ENCODE measurements around the gene PHF13. TPM values are rescaled to one million over a fixed set of nuclear protein-coding genes. Genes with fewer than 3 reads are reported as not detected.

PHF13 gene
- total and polyA plus RNA-seq, 10 of the 15 experiments (the other 5 are each of a cell fraction or from before 2014, with no cell fraction given): 0.87 to 15.4 (median 5.1) TPM

GRCh38 chr1:6603915-6604558, 9.5 kb upstream of the PHF13 start:
- DNase-seq (ENCODE audit: low read depth, low spot score) (no peak), ATAC-seq (no peak), FAIRE-seq (no peak)
- SMC1A ChIA-PET (ENCODE audit: uncharacterized antibody, unreplicated experiment): interaction anchor here (0.9 to 1.2 kb wide), 2 partner anchors 8 to 25 kb away, joined by 3 to 5 read pairs; partner anchors contain the start of gene ZBTB48
- WGBS (ENCODE audit: insufficient coverage, insufficient replicate concordance, low lambda C conversion rate, missing lambda C conversion rate): 98% methylated on average over 19 of the region's 19 CpGs
- 0 out of 2 replicates have a peak, but pooled peaks have one; percentile 30 for TF ChIP-seq MLLT1 (IDR thresholded peaks at IDR 0.05)
- no peak for TF ChIP-seq RB1 (IDR thresholded peaks at IDR 0.05; ENCODE audit: borderline replicate concordance)
- TF ChIP-seq SRF (IDR thresholded peaks at IDR 0.05; ENCODE audit: low read depth in 2 of 2, low read length in 2 of 2): no peak
- peak; percentile 73; the same call in 1 of the 2 replicates for TF ChIP-seq ZBTB33 (IDR thresholded peaks at IDR 0.05)
- Histone ChIP-seq H3K9ac (ENCODE audit: control insufficient read depth, insufficient read depth, low read length) (no peak overlapping the region), H3K9me3 (replicated peaks; ENCODE audit: control insufficient read depth, insufficient read depth, low read length) (no peaks in the 10 kb centered on the region), H3K27ac (ENCODE audit: control insufficient read depth, insufficient read depth) (peak overlapping the region; percentile 3; the same call in 1 of the 2 replicates), H4K20me1 (ENCODE audit: control insufficient read depth, insufficient read depth) (no peaks in the 10 kb centered on the region), H3K27me3 (replicated peaks in 1 of 2; ENCODE audit: control insufficient read depth in 2 of 2, insufficient read depth in 2 of 2, low read length in 1 of 2) (no peaks in the 10 kb centered on the region), H3K36me3 (ENCODE audit: control insufficient read depth in 2 of 2, insufficient read depth in 2 of 2, low read length in 1 of 2) (no peaks in the 10 kb centered on the region; a peak in 1 of 4 replicates), H3K4me1 (ENCODE audit: control insufficient read depth, insufficient read depth, low read length) (peaks cover 10% of the 10 kb centered on the region), H3K4me2 (ENCODE audit: control insufficient read depth, insufficient read depth) (peak overlapping the region; percentile 100; the same call in 1 of the 2 replicates), H3K79me2 (ENCODE audit: control insufficient read depth, insufficient read depth, low read length) (peaks cover 33% of the 10 kb centered on the region), H2AFZ (ENCODE audit: control insufficient read depth, low read depth, low read length) (peak overlapping the region; percentile 70), H3K4me3 (0 out of 2 replicates have a peak overlapping the region, but pooled peaks have one; percentile 94)
- in situ Hi-C loops (cut with MboI) (no loop called here), intact Hi-C loops (cut with micrococcal nuclease; ENCODE audit: unreplicated experiment) (no loop called here)
- RAD21 ChIA-PET (ENCODE audit: unreplicated experiment): no interaction called here
- POLR2A ChIA-PET: interaction anchor here (0.5 to 0.9 kb wide), 3 partner anchors 8 to 66 kb away, joined by 3 to 4 read pairs (median 3); no protein-coding TSS in a partner anchor
- BruUV-seq (replicated peaks): no TSS peak
- CTCF ChIA-PET: interaction anchor here (0.7 to 5.4 kb wide), 3 partner anchors 8 to 50 kb away, joined by 3 to 39 read pairs (median 3); partner anchors contain the start of genes NOL9 and TAS1R1
